Astrocyte (in vitro differentiated cells and primary cell): ENCODE results near the gene TBX4. TPM values are rescaled to one million over a fixed set of nuclear protein-coding genes. Genes with fewer than 3 reads are reported as not detected.

Experiments used
- DNase-seq: peaks from one replicate; pipeline ENCODE4 v3.0.0-alpha.2; 2010; ENCODE audit warnings: low read depth
- FAIRE-seq: peaks from 2 replicates; lab custom pipeline; 2011; peaks lifted over from hg19 to GRCh38; lab: Jason Lieb, UNC
- H2AFZ ChIP-seq: 2 replicates; pipeline ENCODE4 v1.6.0; 2012; ENCODE audit warnings: low read depth, low read length, inconsistent platforms
- H3K27ac ChIP-seq: 2 replicates; pipeline ENCODE4 v1.5.1; 2011; ENCODE audit warnings: low read depth, low read length, inconsistent platforms
- H3K27me3 ChIP-seq: 2 replicates; pipeline ENCODE4 v1.6.0; 2011; ENCODE audit warnings: low read length, inconsistent platforms; ENCODE audit not compliant: insufficient read depth
- H3K36me3 ChIP-seq: 2 replicates; pipeline ENCODE4 v1.5.1; 2011; ENCODE audit warnings: low read length, inconsistent platforms; ENCODE audit not compliant: insufficient read depth
- H3K4me1 ChIP-seq: 2 replicates; pipeline ENCODE4 v1.5.1; 2011; ENCODE audit warnings: low read length, inconsistent platforms; ENCODE audit not compliant: insufficient read depth
- H3K4me2 ChIP-seq: 2 replicates; pipeline ENCODE4 v1.6.0; 2012; ENCODE audit warnings: low read length, inconsistent platforms
- H3K4me3 ChIP-seq: 2 replicates; pipeline ENCODE4 v1.5.1; 2011; ENCODE audit warnings: low read depth, mild to moderate bottlenecking, low read length, inconsistent platforms; ENCODE audit not compliant: insufficient read depth
- H3K79me2 ChIP-seq: 2 replicates; pipeline ENCODE4 v1.6.0; 2012; ENCODE audit warnings: mild to moderate bottlenecking, low read length, inconsistent platforms; ENCODE audit not compliant: insufficient read depth
- H3K9ac ChIP-seq: 2 replicates; pipeline ENCODE4 v1.6.0; 2012; ENCODE audit warnings: mild to moderate bottlenecking, low read length, inconsistent platforms
- H3K9me3 ChIP-seq: 2 replicates; pipeline ENCODE4 v1.5.1; 2012; ENCODE audit warnings: low read depth, mild to moderate bottlenecking, low read length, inconsistent platforms; ENCODE audit not compliant: insufficient read depth
- H4K20me1 ChIP-seq: 2 replicates; pipeline ENCODE4 v1.6.0; 2012; ENCODE audit warnings: low read length, inconsistent platforms; ENCODE audit not compliant: insufficient read depth
- H3K27ac Mint-ChIP-seq: one replicate; pipeline ENCODE4 v1.8.0; 2021; ENCODE audit warnings: mild to moderate bottlenecking, mixed read lengths; ENCODE audit not compliant: unreplicated experiment
- H3K27me3 Mint-ChIP-seq: one replicate; pipeline ENCODE4 v1.8.0; 2021; ENCODE audit warnings: low read depth, mixed read lengths; ENCODE audit not compliant: unreplicated experiment
- H3K36me3 Mint-ChIP-seq: one replicate; pipeline ENCODE4 v1.8.0; 2021; ENCODE audit warnings: low read depth, mixed read lengths; ENCODE audit not compliant: unreplicated experiment
- H3K4me1 Mint-ChIP-seq: one replicate; pipeline ENCODE4 v1.8.0; 2021; ENCODE audit warnings: low read depth, mixed read lengths; ENCODE audit not compliant: unreplicated experiment
- H3K4me3 Mint-ChIP-seq: one replicate; pipeline ENCODE4 v1.8.0; 2021; ENCODE audit warnings: mild to moderate bottlenecking, moderate library complexity, mixed read lengths; ENCODE audit not compliant: unreplicated experiment
- H3K9me3 Mint-ChIP-seq: one replicate; pipeline ENCODE4 v1.8.0; 2021; ENCODE audit warnings: mild to moderate bottlenecking, mixed read lengths; ENCODE audit not compliant: unreplicated experiment
- EZH2 ChIP-seq: IDR thresholded peaks from 2 replicates; pipeline ENCODE4 v1.6.1; 2012; ENCODE audit warnings: mild to moderate bottlenecking, low read length, inconsistent platforms; ENCODE audit not compliant: insufficient read depth
- total RNA-seq: library from RNA; stranded (reverse); gene quantifications from 2 replicates; pipeline ENCODE4 v1.2.1, GENCODE V29; 2021
- TF ChIP-seq, protein P1 (sequence below): IDR thresholded peaks from 2 replicates; pipeline ENCODE4 v1.5.1; 2011; ENCODE audit warnings: low read depth, mild to moderate bottlenecking, inconsistent platforms, low read length, moderate library complexity; ENCODE audit not compliant: insufficient read depth

TBX4 gene
- total RNA-seq, 1 donor from 2014 or later, result 0.14 TPM

DNA sequence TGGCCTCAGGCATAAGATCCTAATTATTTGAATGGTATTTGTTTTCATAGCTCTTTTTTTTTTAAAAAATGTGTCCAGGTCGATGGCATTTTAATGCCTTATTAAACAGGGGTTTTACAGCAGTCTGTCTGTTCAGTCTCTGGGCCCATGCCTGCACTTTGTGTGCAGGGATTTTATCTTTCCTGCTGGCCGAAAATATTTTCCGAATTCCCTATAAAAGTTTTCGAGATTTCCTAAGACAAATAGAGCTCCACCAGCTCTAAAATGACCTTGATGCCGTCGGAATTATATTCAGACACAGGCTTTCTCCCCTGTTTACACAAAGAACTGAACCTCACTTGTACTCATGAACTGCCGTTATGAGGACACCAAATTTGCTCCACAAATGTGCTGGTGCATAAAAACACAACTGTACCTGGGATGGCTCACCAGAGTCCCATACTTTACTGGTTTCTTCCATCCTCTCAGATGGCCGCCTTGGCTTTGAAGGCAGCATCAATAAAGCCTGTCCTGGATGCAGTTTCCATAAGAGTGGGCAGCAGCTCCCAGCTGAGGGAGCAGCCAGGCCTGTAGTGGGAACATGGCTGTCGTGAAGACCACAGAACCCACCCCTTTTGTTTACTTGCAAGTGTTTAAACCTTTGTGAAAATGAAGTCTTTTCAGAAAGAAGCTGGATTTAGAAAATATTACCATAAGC is 44.9 kb downstream of the TBX4 start:
- Histone ChIP-seq H2AFZ (no peak overlapping the region), H3K4me2 (no peak overlapping the region), H3K27ac (no peak overlapping the region), H3K79me2 (no peaks in the 10 kb centered on the region), H3K4me3 (no peak overlapping the region), H3K9me3 (no peaks in the 10 kb centered on the region), H4K20me1 (no peaks in the 10 kb centered on the region), H3K9ac (no peak overlapping the region), H3K4me1 (peaks cover 3% of the 10 kb centered on the region), H3K36me3 (no peaks in the 10 kb centered on the region), H3K27me3 (peaks cover 3% of the 10 kb centered on the region)
- no peak for DNase-seq
- no peak for TF ChIP-seq EZH2
- TF ChIP-seq, protein P1, sequence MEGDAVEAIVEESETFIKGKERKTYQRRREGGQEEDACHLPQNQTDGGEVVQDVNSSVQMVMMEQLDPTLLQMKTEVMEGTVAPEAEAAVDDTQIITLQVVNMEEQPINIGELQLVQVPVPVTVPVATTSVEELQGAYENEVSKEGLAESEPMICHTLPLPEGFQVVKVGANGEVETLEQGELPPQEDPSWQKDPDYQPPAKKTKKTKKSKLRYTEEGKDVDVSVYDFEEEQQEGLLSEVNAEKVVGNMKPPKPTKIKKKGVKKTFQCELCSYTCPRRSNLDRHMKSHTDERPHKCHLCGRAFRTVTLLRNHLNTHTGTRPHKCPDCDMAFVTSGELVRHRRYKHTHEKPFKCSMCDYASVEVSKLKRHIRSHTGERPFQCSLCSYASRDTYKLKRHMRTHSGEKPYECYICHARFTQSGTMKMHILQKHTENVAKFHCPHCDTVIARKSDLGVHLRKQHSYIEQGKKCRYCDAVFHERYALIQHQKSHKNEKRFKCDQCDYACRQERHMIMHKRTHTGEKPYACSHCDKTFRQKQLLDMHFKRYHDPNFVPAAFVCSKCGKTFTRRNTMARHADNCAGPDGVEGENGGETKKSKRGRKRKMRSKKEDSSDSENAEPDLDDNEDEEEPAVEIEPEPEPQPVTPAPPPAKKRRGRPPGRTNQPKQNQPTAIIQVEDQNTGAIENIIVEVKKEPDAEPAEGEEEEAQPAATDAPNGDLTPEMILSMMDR, result no peak
- Mint-ChIP-seq H3K4me1 (peaks cover 19% of the 10 kb centered on the region), H3K9me3 (no peaks in the 10 kb centered on the region), H3K27me3 (no peaks in the 10 kb centered on the region), H3K27ac (no peak overlapping the region), H3K4me3 (no peak overlapping the region), H3K36me3 (no peaks in the 10 kb centered on the region)
- FAIRE-seq, result no peak

DNA sequence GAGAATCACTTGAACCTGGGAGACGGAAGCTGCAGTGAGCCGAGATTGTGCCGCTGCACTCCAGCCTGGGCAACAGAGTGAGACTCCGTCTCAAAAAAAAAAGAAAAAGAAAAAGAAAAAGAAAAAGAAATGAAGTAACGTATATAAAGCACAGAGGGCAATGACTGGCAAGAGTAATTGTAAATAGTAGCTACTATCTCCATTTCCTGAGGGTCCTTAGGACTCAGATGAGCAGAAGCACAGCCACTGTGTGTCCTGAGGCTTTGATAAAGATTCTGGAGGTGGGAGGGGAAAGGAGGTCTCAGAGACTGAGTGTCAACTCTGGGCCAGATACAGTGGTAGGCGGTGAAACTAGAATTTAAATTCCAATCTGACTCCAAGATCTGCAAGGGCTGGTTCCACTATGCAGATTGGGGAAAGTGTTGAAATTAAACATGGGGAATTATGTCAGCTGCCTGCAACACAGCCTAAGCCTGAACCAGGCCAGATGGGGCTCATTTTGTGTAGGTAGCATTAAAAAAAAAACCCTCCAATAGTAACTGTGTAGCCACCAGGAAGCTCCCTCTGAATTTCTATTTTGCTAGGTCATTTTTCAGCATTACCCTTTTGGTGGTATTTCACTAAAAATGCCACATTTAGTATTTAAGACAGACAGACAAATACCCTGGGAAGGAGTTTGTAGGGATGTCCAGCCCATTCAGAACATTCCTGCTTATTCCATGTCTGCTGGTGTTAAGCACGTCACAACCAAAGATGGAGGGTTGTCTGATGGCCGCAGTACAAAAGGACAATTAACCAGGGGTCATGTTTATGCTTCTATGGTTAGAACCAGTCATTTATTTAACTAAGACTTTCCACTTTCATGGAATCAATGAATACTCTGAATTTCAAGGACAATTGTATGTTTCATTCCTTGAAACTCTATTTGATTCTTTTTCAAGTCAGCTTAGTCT is 46.1 kb downstream of the TBX4 start:
- H2AFZ ChIP-seq, result no peak overlapping the region
- peaks cover 7% of the 10 kb centered on the region for H3K27me3 ChIP-seq
- H3K9me3 Mint-ChIP-seq, result no peaks in the 10 kb centered on the region
- no peak overlapping the region for H3K27ac ChIP-seq
- H3K36me3 Mint-ChIP-seq, result no peaks in the 10 kb centered on the region
- H3K4me3 Mint-ChIP-seq, result no peak overlapping the region
- DNase-seq (no peak), FAIRE-seq (no peak)
- H3K4me3 ChIP-seq, result no peak overlapping the region
- no peaks in the 10 kb centered on the region for H3K27me3 Mint-ChIP-seq
- no peak overlapping the region for H3K9ac ChIP-seq
- H3K36me3 ChIP-seq, result no peaks in the 10 kb centered on the region
- TF ChIP-seq, protein P1, result no peak
- TF ChIP-seq EZH2, result no peak
- no peak overlapping the region for H3K4me2 ChIP-seq
- no peaks in the 10 kb centered on the region for H3K79me2 ChIP-seq
- no peak overlapping the region for H3K27ac Mint-ChIP-seq
- H4K20me1 ChIP-seq, result no peaks in the 10 kb centered on the region
- H3K9me3 ChIP-seq, result no peaks in the 10 kb centered on the region
- peaks cover 3% of the 10 kb centered on the region for H3K4me1 ChIP-seq
- peaks cover 12% of the 10 kb centered on the region for H3K4me1 Mint-ChIP-seq
